ENCODE measurements around the gene FAM114A1.
A peak's percentile ranks its signal among the peaks of the same experiment; 100 is the strongest.

The FAM114A1 gene

GRCh38 chr4:38983291-38983690, 115.7 kb downstream of the FAM114A1 start:
- H2AFZ ChIP-seq (ENCODE audit: low read length), result no peak overlapping the region
- peak overlapping the region; percentile 57 for H3K9ac ChIP-seq (ENCODE audit: low read depth, low read length, poor library complexity, severe bottlenecking)
- H3K27me3 ChIP-seq (ENCODE audit: insufficient read depth, low read length, poor library complexity, severe bottlenecking), result no peaks in the 10 kb centered on the region
- peak overlapping the region; percentile 74 for H3K4me2 ChIP-seq (ENCODE audit: low read depth, low read length, poor library complexity, severe bottlenecking)
- H3F3A ChIP-seq (ENCODE audit: low read depth), result peaks cover 5% of the 10 kb centered on the region; the same call in 1 of the 2 replicates
- H3K9me2 ChIP-seq (replicated peaks; ENCODE audit: low read depth, low read length), result no peaks in the 10 kb centered on the region
- peaks cover 76% of the 10 kb centered on the region for H3K4me1 ChIP-seq (ENCODE audit: insufficient read depth, low read length, poor library complexity, severe bottlenecking)
- no peaks in the 10 kb centered on the region for H4K20me1 ChIP-seq (ENCODE audit: insufficient read depth, low read length, poor library complexity, severe bottlenecking)
- H3K4me3 ChIP-seq (ENCODE audit: low read length, poor library complexity, severe bottlenecking), result peak overlapping the region; percentile 64
- TF ChIP-seq EZH2phosphoT487 (IDR thresholded peaks at IDR 0.05; ENCODE audit: borderline replicate concordance), result no peak
- TF ChIP-seq, protein P1, sequence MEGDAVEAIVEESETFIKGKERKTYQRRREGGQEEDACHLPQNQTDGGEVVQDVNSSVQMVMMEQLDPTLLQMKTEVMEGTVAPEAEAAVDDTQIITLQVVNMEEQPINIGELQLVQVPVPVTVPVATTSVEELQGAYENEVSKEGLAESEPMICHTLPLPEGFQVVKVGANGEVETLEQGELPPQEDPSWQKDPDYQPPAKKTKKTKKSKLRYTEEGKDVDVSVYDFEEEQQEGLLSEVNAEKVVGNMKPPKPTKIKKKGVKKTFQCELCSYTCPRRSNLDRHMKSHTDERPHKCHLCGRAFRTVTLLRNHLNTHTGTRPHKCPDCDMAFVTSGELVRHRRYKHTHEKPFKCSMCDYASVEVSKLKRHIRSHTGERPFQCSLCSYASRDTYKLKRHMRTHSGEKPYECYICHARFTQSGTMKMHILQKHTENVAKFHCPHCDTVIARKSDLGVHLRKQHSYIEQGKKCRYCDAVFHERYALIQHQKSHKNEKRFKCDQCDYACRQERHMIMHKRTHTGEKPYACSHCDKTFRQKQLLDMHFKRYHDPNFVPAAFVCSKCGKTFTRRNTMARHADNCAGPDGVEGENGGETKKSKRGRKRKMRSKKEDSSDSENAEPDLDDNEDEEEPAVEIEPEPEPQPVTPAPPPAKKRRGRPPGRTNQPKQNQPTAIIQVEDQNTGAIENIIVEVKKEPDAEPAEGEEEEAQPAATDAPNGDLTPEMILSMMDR (conservative IDR thresholded peaks at IDR 0.05; ENCODE audit: low read length), result no peak
- H3K36me3 ChIP-seq (ENCODE audit: insufficient read depth, low read length), result no peaks in the 10 kb centered on the region
- peaks cover 18% of the 10 kb centered on the region for H3K79me2 ChIP-seq (ENCODE audit: insufficient read depth, low read length)
- no peaks in the 10 kb centered on the region for H3K9me3 ChIP-seq (ENCODE audit: insufficient read depth, low read depth, low read length)

GRCh38 chr4:38983787-38984598, 116.4 kb downstream of the FAM114A1 start:
- TF ChIP-seq EZH2phosphoT487 (IDR thresholded peaks at IDR 0.05; ENCODE audit: borderline replicate concordance), result no peak
- TF ChIP-seq, protein P1 (conservative IDR thresholded peaks at IDR 0.05; ENCODE audit: low read length), result no peak
- Histone ChIP-seq H2AFZ (ENCODE audit: low read length) (peak overlapping the region; percentile 7), H3K36me3 (ENCODE audit: insufficient read depth, low read length) (no peaks in the 10 kb centered on the region), H3K4me2 (ENCODE audit: low read depth, low read length, poor library complexity, severe bottlenecking) (peak overlapping the region; percentile 74), H3K4me1 (ENCODE audit: insufficient read depth, low read length, poor library complexity, severe bottlenecking) (peaks cover 74% of the 10 kb centered on the region), H3K9me2 (replicated peaks; ENCODE audit: low read depth, low read length) (no peaks in the 10 kb centered on the region), H4K20me1 (ENCODE audit: insufficient read depth, low read length, poor library complexity, severe bottlenecking) (no peaks in the 10 kb centered on the region), H3K27me3 (ENCODE audit: insufficient read depth, low read length, poor library complexity, severe bottlenecking) (no peaks in the 10 kb centered on the region), H3K4me3 (ENCODE audit: low read length, poor library complexity, severe bottlenecking) (peak overlapping the region; percentile 64), H3F3A (ENCODE audit: low read depth) (peaks cover 5% of the 10 kb centered on the region; the same call in 1 of the 2 replicates), H3K79me2 (ENCODE audit: insufficient read depth, low read length) (peaks cover 18% of the 10 kb centered on the region), H3K9me3 (ENCODE audit: insufficient read depth, low read depth, low read length) (no peaks in the 10 kb centered on the region), H3K9ac (ENCODE audit: low read depth, low read length, poor library complexity, severe bottlenecking) (peak overlapping the region; percentile 57)

DNA sequence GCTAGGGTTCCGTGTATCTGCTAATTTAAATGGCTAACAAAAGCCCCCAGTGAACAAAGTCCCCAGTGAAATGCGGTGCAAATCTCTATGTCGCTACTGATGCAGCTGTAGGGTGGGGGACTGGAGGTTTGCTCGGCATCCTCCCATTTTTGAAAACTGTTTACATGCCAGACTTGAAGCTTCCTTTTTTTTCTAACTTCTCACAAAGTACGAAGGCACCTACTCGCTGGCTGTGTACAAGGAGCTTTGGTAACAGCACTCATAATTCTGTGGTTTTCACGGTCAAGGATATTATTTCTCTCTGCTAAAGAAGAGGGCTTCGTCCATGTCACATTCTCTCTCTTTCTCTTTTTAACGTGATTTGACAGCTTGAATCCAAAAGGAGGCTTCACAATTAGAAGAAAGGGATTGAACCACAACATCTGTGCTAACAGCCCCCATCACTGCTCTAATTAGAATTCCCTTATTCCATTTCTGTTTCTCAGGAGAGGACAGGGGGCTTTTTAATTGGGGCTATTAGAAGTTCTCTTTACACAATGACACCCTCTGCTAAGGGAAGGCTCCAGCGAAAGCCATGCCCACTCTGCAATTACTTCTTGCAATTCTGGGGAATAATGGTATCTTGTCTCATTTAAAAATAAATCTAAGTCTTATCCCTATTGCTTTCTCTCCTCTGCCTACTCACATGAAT, 117.9 kb downstream of the FAM114A1 start:
- H3K4me2 ChIP-seq (ENCODE audit: low read depth, low read length, poor library complexity, severe bottlenecking), result peak overlapping the region; percentile 74

More for the DNA sequence above, 117.9 kb downstream of the FAM114A1 start:
- Histone ChIP-seq H3K9ac (ENCODE audit: low read depth, low read length, poor library complexity, severe bottlenecking) (peak overlapping the region; percentile 57), H3K9me2 (replicated peaks; ENCODE audit: low read depth, low read length) (no peaks in the 10 kb centered on the region), H3K4me3 (ENCODE audit: low read length, poor library complexity, severe bottlenecking) (peak overlapping the region; percentile 64), H3F3A (ENCODE audit: low read depth) (peaks cover 4% of the 10 kb centered on the region; the same call in 1 of the 2 replicates), H3K27me3 (ENCODE audit: insufficient read depth, low read length, poor library complexity, severe bottlenecking) (no peaks in the 10 kb centered on the region), H3K9me3 (ENCODE audit: insufficient read depth, low read depth, low read length) (no peaks in the 10 kb centered on the region), H3K79me2 (ENCODE audit: insufficient read depth, low read length) (peaks cover 18% of the 10 kb centered on the region), H4K20me1 (ENCODE audit: insufficient read depth, low read length, poor library complexity, severe bottlenecking) (no peaks in the 10 kb centered on the region), H3K36me3 (ENCODE audit: insufficient read depth, low read length) (no peaks in the 10 kb centered on the region), H3K4me1 (ENCODE audit: insufficient read depth, low read length, poor library complexity, severe bottlenecking) (peaks cover 64% of the 10 kb centered on the region), H2AFZ (ENCODE audit: low read length) (peak overlapping the region; percentile 53; the same call in 1 of the 2 replicates)
- TF ChIP-seq EZH2phosphoT487 (IDR thresholded peaks at IDR 0.05; ENCODE audit: borderline replicate concordance), result no peak
- TF ChIP-seq, protein P1 (conservative IDR thresholded peaks at IDR 0.05; ENCODE audit: low read length), result no peak
